ENCODE measurements around the gene CITED1. TPM values are rescaled to one million over a fixed set of nuclear protein-coding genes. Genes with fewer than 3 reads are reported as not detected.

CITED1 gene
- total RNA-seq, 1 experiment from 2014 or later, result 2.8 TPM

- intact Hi-C loops (cut with micrococcal nuclease), result no loop called here
- Histone ChIP-seq H3K27ac (ENCODE audit: low read depth, low read length) (no peak overlapping the region), H3K9me2 (ENCODE audit: insufficient read depth) (no peaks in the 10 kb centered on the region), H3K27me3 (ENCODE audit: insufficient read depth, low read length) (no peaks in the 10 kb centered on the region), H3K4me1 (ENCODE audit: control insufficient read depth in 1 of 2, insufficient read depth in 2 of 2, low read length in 2 of 2) (no peaks in the 10 kb centered on the region), H3K79me2 (ENCODE audit: insufficient read depth, low read length) (no peaks in the 10 kb centered on the region), H3K36me3 (ENCODE audit: control insufficient read depth in 1 of 2, insufficient read depth in 2 of 2, low read length in 2 of 2) (no peaks in the 10 kb centered on the region), H2AFZ (ENCODE audit: low read depth, low read length, poor library complexity, severe bottlenecking) (no peak overlapping the region), H4K20me1 (ENCODE audit: insufficient read depth) (no peaks in the 10 kb centered on the region), H3K4me3 (replicated peaks in 1 of 2; ENCODE audit: low read depth in 1 of 2, low read length in 2 of 2) (no peak overlapping the region), H3K4me2 (ENCODE audit: low read length) (no peak overlapping the region), H3K9me3 (ENCODE audit: control insufficient read depth in 1 of 2, insufficient read depth in 1 of 2, low read depth in 1 of 2, low read length in 2 of 2) (no peaks in the 10 kb centered on the region), H3K9ac (ENCODE audit: low read length) (no peak overlapping the region)
- no peak for DNase-seq (ENCODE audit: low read depth, low spot score)
- BruUV-seq (replicated peaks), result no TSS peak
- ChIA-PET RAD21 (ENCODE audit: low non-redundant PET in 1 of 2, low total read pairs in 2 of 2, uncharacterized antibody in 2 of 2, unreplicated experiment in 2 of 2) (no interaction called here), CTCF (no interaction called here), POLR2A (no interaction called here)
- no peak for ATAC-seq
- TF ChIP-seq MAX (IDR thresholded peaks at IDR 0.05), result no peak
- TF ChIP-seq CBX3 (IDR thresholded peaks at IDR 0.05; ENCODE audit: low read depth), result no peak
- TF ChIP-seq ZNF274 (IDR thresholded peaks at IDR 0.05; ENCODE audit: low read depth, low read length), result no peak
- TF ChIP-seq, protein P1, sequence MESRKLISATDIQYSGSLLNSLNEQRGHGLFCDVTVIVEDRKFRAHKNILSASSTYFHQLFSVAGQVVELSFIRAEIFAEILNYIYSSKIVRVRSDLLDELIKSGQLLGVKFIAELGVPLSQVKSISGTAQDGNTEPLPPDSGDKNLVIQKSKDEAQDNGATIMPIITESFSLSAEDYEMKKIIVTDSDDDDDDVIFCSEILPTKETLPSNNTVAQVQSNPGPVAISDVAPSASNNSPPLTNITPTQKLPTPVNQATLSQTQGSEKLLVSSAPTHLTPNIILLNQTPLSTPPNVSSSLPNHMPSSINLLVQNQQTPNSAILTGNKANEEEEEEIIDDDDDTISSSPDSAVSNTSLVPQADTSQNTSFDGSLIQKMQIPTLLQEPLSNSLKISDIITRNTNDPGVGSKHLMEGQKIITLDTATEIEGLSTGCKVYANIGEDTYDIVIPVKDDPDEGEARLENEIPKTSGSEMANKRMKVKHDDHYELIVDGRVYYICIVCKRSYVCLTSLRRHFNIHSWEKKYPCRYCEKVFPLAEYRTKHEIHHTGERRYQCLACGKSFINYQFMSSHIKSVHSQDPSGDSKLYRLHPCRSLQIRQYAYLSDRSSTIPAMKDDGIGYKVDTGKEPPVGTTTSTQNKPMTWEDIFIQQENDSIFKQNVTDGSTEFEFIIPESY (IDR thresholded peaks at IDR 0.05; ENCODE audit: extremely low read depth, insufficient replicate concordance, low read length), result no peak
- no peak for TF ChIP-seq EZH2 (IDR thresholded peaks at IDR 0.05)
- TF ChIP-seq POLR2AphosphoS5 (IDR thresholded peaks at IDR 0.05; ENCODE audit: low read depth, low read length), result no peak
- no peak for TF ChIP-seq SRF (IDR thresholded peaks at IDR 0.05; ENCODE audit: low read depth)
These were observed 41.7 kb upstream of the CITED1 start for GRCh38 chrX:72347366-72347765.

DNA sequence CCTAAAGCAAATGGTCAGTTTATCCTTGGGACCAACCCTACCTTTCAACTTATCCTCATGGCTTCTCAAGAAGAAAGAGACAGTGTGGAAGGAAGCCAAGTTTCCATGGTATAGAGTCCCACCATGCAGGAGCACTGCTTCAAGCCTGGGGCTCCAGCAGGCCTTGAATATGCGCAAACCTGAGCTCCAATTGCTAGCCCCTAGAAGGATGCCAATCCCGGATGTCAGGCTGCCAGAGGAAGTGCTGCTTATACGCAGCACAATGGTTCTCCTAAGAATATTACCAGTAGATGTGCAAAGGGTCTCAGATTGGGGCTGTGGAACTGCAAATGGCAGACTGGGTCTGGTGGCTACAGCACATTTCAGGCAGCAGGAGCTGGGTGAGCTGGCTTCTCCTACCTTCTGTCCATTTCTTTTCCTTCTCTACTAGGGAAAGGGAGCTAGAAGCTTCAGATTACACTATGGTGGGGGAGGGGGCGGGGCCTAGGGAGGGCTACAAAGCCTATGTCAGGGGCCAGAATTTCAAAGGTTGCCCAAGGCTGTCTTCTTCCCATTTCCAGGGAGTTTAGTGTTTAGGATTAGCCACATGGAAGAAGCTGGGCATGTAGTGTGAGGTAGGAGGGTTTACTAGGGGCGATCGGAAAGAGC lies 40.7 kb upstream of the CITED1 start:
- Histone ChIP-seq H3K79me2 (ENCODE audit: insufficient read depth, low read length) (no peaks in the 10 kb centered on the region), H3K9ac (ENCODE audit: low read length) (no peak overlapping the region), H3K4me1 (ENCODE audit: control insufficient read depth in 1 of 2, insufficient read depth in 2 of 2, low read length in 2 of 2) (no peaks in the 10 kb centered on the region), H3K4me2 (ENCODE audit: low read length) (no peak overlapping the region), H3K4me3 (replicated peaks in 1 of 2; ENCODE audit: low read depth in 1 of 2, low read length in 2 of 2) (no peak overlapping the region), H3K27me3 (ENCODE audit: insufficient read depth, low read length) (no peaks in the 10 kb centered on the region), H3K9me3 (ENCODE audit: control insufficient read depth in 1 of 2, insufficient read depth in 1 of 2, low read depth in 1 of 2, low read length in 2 of 2) (no peaks in the 10 kb centered on the region), H3K27ac (ENCODE audit: low read depth, low read length) (no peak overlapping the region), H4K20me1 (ENCODE audit: insufficient read depth) (no peaks in the 10 kb centered on the region), H2AFZ (ENCODE audit: low read depth, low read length, poor library complexity, severe bottlenecking) (no peak overlapping the region), H3K36me3 (ENCODE audit: control insufficient read depth in 1 of 2, insufficient read depth in 2 of 2, low read length in 2 of 2) (no peaks in the 10 kb centered on the region), H3K9me2 (ENCODE audit: insufficient read depth) (no peaks in the 10 kb centered on the region)
- RAD21 ChIA-PET (ENCODE audit: low non-redundant PET in 1 of 2, low total read pairs in 2 of 2, uncharacterized antibody in 2 of 2, unreplicated experiment in 2 of 2), result no interaction called here
- CTCF ChIA-PET, result no interaction called here
- no peak for DNase-seq (ENCODE audit: low read depth, low spot score)
- no TSS peak for BruUV-seq (replicated peaks)
- intact Hi-C loops (cut with micrococcal nuclease), result no loop called here
- POLR2A ChIA-PET, result no interaction called here
- ATAC-seq, result no peak
- TF ChIP-seq FOSL1 (IDR thresholded peaks at IDR 0.05; ENCODE audit: low read depth) (no peak), YY1 (IDR thresholded peaks at IDR 0.05; ENCODE audit: extremely low read depth, insufficient replicate concordance, low read depth, low read length) (no peak), MAX (IDR thresholded peaks at IDR 0.05) (no peak), CTCF (IDR thresholded peaks at IDR 0.05 in 2 of 3, conservative IDR thresholded peaks at IDR 0.05 in 1 of 3; ENCODE audit: borderline replicate concordance in 1 of 3, insufficient read depth in 1 of 3, low read depth in 2 of 3, low read length in 2 of 3) (no peak), POLR2AphosphoS5 (IDR thresholded peaks at IDR 0.05; ENCODE audit: low read depth, low read length) (no peak), JUND (IDR thresholded peaks at IDR 0.05) (no peak)
- TF ChIP-seq, protein P1 (IDR thresholded peaks at IDR 0.05; ENCODE audit: extremely low read depth, insufficient replicate concordance, low read length), result no peak
